ENCODE data around the gene CDK5RAP1. TPM values are rescaled to one million over a fixed set of nuclear protein-coding genes. Genes with fewer than 3 reads are reported as not detected.

The CDK5RAP1 gene
- polyA plus RNA-seq, 3 donors = 24.4 to 65.0 (median 25.5) TPM

- TF ChIP-seq CTCF (IDR thresholded peaks at IDR 0.05) = no peak
- WGBS (ENCODE audit: insufficient coverage) = 0% methylated on average over 5 of the region's 8 CpGs
- peak overlapping the region; percentile 87 to 96 for H3K4me3 Mint-ChIP-seq
- H3K27me3 Mint-ChIP-seq (ENCODE audit: low read depth in 3 of 3) = peaks cover 0 to 5% (median 3%) of the 10 kb centered on the region in 3 donors
- H3K27ac Mint-ChIP-seq = peak overlapping the region in 6 of 7 donors; percentile 66 to 89 (median 79)
- Histone ChIP-seq H3K4me1 (ENCODE audit: control insufficient read depth in 1 of 2, insufficient read depth in 2 of 2, low read length in 2 of 2) (peaks cover 25 to 26% of the 10 kb centered on the region in 2 donors), H3K36me3 (replicated peaks in 1 of 2; ENCODE audit: control insufficient read depth in 1 of 2, insufficient read depth in 2 of 2, low read length in 2 of 2) (peaks cover 6 to 19% of the 10 kb centered on the region in 2 donors), H3K4me2 (replicated peaks; ENCODE audit: extremely low read depth, low read length, poor library complexity, severe bottlenecking) (peak overlapping the region; percentile 88), H3K9me3 (replicated peaks in 1 of 2; ENCODE audit: control insufficient read depth in 1 of 2, insufficient read depth in 1 of 2, low read length in 2 of 2) (no peaks in the 10 kb centered on the region), H4K20me1 (ENCODE audit: insufficient read depth, low read length) (peaks cover 38% of the 10 kb centered on the region), H3K27me3 (ENCODE audit: control insufficient read depth in 2 of 2, insufficient read depth in 2 of 2, low read length in 2 of 2) (no peaks in the 10 kb centered on the region), H3K27ac (ENCODE audit: low read depth in 1 of 2, low read length in 2 of 2) (peak overlapping the region in 1 of 2 donors; percentile 74), H3K4me3 (replicated peaks in 1 of 3; ENCODE audit: low read depth in 2 of 3, low read length in 3 of 3) (peak overlapping the region; percentile 67 to 97 (median 84)), H2AFZ (ENCODE audit: insufficient read depth, low read depth, low read length, poor library complexity, severe bottlenecking) (peak overlapping the region; percentile 92), H3K9ac (ENCODE audit: insufficient read depth, low read length, poor library complexity, severe bottlenecking) (peak overlapping the region; percentile 81), H3K79me2 (ENCODE audit: insufficient read depth, low read length) (peaks cover 49% of the 10 kb centered on the region)
- DNase-seq = no peak
- no peaks in the 10 kb centered on the region for H3K9me3 Mint-ChIP-seq
- intact Hi-C loops (cut with micrococcal nuclease) = no loop called here
- peaks cover 29% of the 10 kb centered on the region for H3K4me1 Mint-ChIP-seq
- H3K36me3 Mint-ChIP-seq = peaks cover 11 to 14% of the 10 kb centered on the region in 2 donors
These were observed 521 bp downstream of the CDK5RAP1 start for GRCh38 chr20:33400812-33401183.

GRCh38 chr20:33399924-33400323 is 1.4 kb downstream of the CDK5RAP1 start:
- H3K36me3 ChIP-seq (replicated peaks in 1 of 2; ENCODE audit: control insufficient read depth in 1 of 2, insufficient read depth in 2 of 2, low read length in 2 of 2) = peaks cover 10 to 28% of the 10 kb centered on the region in 2 donors
- peaks cover 25 to 26% of the 10 kb centered on the region in 2 donors for H3K4me1 ChIP-seq (ENCODE audit: control insufficient read depth in 1 of 2, insufficient read depth in 2 of 2, low read length in 2 of 2)
- H3K4me1 Mint-ChIP-seq = peaks cover 29% of the 10 kb centered on the region
- peak overlapping the region; percentile 13 for H2AFZ ChIP-seq (ENCODE audit: insufficient read depth, low read depth, low read length, poor library complexity, severe bottlenecking)
- peaks cover 49% of the 10 kb centered on the region for H3K79me2 ChIP-seq (ENCODE audit: insufficient read depth, low read length)
- peaks cover 0 to 5% (median 3%) of the 10 kb centered on the region in 3 donors for H3K27me3 Mint-ChIP-seq (ENCODE audit: low read depth in 3 of 3)
- H3K36me3 Mint-ChIP-seq = peaks cover 15 to 23% of the 10 kb centered on the region in 2 donors
- intact Hi-C loops (cut with micrococcal nuclease) = no loop called here
- H3K4me2 ChIP-seq (replicated peaks; ENCODE audit: extremely low read depth, low read length, poor library complexity, severe bottlenecking) = peak overlapping the region; percentile 88
- H4K20me1 ChIP-seq (ENCODE audit: insufficient read depth, low read length) = peaks cover 43% of the 10 kb centered on the region
- TF ChIP-seq CTCF (IDR thresholded peaks at IDR 0.05) = no peak
- H3K9ac ChIP-seq (ENCODE audit: insufficient read depth, low read length, poor library complexity, severe bottlenecking) = peak overlapping the region; percentile 81
- no peaks in the 10 kb centered on the region for H3K27me3 ChIP-seq (ENCODE audit: control insufficient read depth in 2 of 2, insufficient read depth in 2 of 2, low read length in 2 of 2)
- H3K9me3 Mint-ChIP-seq = no peaks in the 10 kb centered on the region
- no peaks in the 10 kb centered on the region for H3K9me3 ChIP-seq (replicated peaks in 1 of 2; ENCODE audit: control insufficient read depth in 1 of 2, insufficient read depth in 1 of 2, low read length in 2 of 2)
- peak in 2 of 3 donors; percentile 24 to 30 for DNase-seq
- H3K27ac Mint-ChIP-seq = peak overlapping the region; percentile 68 to 85 (median 78)
- peak overlapping the region; percentile 57 to 74 for H3K27ac ChIP-seq (ENCODE audit: low read depth in 1 of 2, low read length in 2 of 2)
- WGBS (ENCODE audit: insufficient coverage) = 38% methylated on average over 4 of the region's 6 CpGs
- peak overlapping the region in 1 of 2 donors; percentile 96 for H3K4me3 Mint-ChIP-seq
- H3K4me3 ChIP-seq (replicated peaks in 1 of 3; ENCODE audit: low read depth in 2 of 3, low read length in 3 of 3) = peak overlapping the region in 2 of 3 experiments; percentile 15 to 84
